ENCODE results near the gene ARID3A. TPM values are rescaled to one million over a fixed set of nuclear protein-coding genes. Genes with fewer than 3 reads are reported as not detected.

ARID3A gene
- total and polyA plus RNA-seq, 2 of the 13 experiments (the other 11 are each of a cell fraction or from before 2014, with no cell fraction given): 71.3 to 77.9 TPM

DNA sequence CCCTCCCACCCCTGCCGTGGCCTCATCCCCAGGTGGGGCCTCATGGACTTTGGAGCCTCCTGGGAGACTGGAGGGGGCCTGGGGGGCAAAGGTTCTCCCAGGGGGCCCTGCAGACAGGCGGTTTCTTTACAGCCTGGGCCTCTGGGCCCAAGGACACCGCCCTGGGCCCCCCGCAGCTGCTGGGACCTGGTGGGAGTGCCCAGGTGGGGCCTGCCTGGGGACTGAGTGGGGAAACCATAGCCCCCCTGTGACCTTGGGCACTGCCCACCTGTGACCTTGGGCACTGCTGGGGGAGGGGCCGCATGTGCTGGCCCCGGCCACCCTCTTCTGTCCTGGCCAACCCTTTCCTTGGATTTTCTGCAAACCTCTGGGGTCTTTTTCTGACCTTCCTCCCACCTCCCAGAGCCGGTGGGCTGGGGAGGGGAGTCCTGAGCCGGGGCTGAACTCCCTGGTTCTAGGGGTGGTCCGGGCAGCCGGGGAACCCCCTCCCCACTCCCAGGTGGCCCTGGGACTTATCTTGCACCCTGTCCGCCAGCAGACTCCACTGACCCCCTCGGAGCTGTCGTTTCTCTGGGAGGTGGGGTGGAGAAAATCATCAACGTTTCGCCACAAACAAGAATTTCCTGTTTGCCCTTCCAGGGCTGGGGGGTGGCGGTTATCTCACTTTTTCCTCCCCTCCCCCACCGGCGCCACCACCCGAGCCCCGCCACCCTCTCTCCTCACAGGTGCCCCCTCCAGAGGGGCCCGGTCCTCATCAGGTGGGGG, 27.0 kb downstream of the ARID3A start (continued):
- TF ChIP-seq ZNF335 (CRISPR knock-in tag; IDR thresholded peaks at IDR 0.05): no peak; the same call in 1 of the 2 replicates
- 0 out of 2 replicates have a peak, but pooled peaks have one; percentile 75 for TF ChIP-seq ZFP37 (CRISPR knock-in tag; IDR thresholded peaks at IDR 0.05; ENCODE audit: borderline replicate concordance)
- TF ChIP-seq AFF4 (CRISPR knock-in tag; IDR thresholded peaks at IDR 0.05): peak; percentile 68; the same call in 1 of the 2 replicates
- TF ChIP-seq ZNF280B (CRISPR knock-in tag; IDR thresholded peaks at IDR 0.05; ENCODE audit: borderline replicate concordance): peak; percentile 69
- TF ChIP-seq MLXIP (CRISPR knock-in tag; IDR thresholded peaks at IDR 0.05; ENCODE audit: borderline replicate concordance): no peak
- TF ChIP-seq SALL1 (CRISPR knock-in tag; IDR thresholded peaks at IDR 0.05): peak; percentile 82
- peak; percentile 98 for TF ChIP-seq KLF12 (CRISPR knock-in tag; IDR thresholded peaks at IDR 0.05; ENCODE audit: borderline replicate concordance)
- no peak for TF ChIP-seq ZNF253 (CRISPR knock-in tag; IDR thresholded peaks at IDR 0.05; ENCODE audit: borderline replicate concordance)
- 0 out of 2 replicates have a peak, but pooled peaks have one; percentile 61 for TF ChIP-seq GZF1 (CRISPR knock-in tag; IDR thresholded peaks at IDR 0.05)
- TF ChIP-seq SRF (IDR thresholded peaks at IDR 0.05; ENCODE audit: low read depth, low read length): peak; percentile 42; the same call in 1 of the 2 replicates
- peak; percentile 78 for TF ChIP-seq ZNF205 (CRISPR knock-in tag; IDR thresholded peaks at IDR 0.05)
- TF ChIP-seq ZNF230 (CRISPR knock-in tag; IDR thresholded peaks at IDR 0.05): no peak
- peak; percentile 93 for TF ChIP-seq SKI (IDR thresholded peaks at IDR 0.05; ENCODE audit: partially characterized antibody)
- TF ChIP-seq, protein P1, sequence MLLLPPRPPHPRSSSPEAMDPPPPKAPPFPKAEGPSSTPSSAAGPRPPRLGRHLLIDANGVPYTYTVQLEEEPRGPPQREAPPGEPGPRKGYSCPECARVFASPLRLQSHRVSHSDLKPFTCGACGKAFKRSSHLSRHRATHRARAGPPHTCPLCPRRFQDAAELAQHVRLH (CRISPR knock-in tag; IDR thresholded peaks at IDR 0.05; ENCODE audit: borderline replicate concordance, low read depth): peak; percentile 77
- TF ChIP-seq E2F1 (CRISPR knock-in tag; IDR thresholded peaks at IDR 0.05): peak; percentile 58; the same call in 1 of the 2 replicates
- TF ChIP-seq ZFP36L1 (CRISPR knock-in tag; IDR thresholded peaks at IDR 0.05): peak; percentile 68; the same call in 1 of the 2 replicates
- peak; percentile 95 for TF ChIP-seq ZSCAN25 (CRISPR knock-in tag; IDR thresholded peaks at IDR 0.05)
- TF ChIP-seq ESRRA (CRISPR knock-in tag; IDR thresholded peaks at IDR 0.05; ENCODE audit: low read depth): peak; percentile 100
- peak; percentile 77 for TF ChIP-seq FOXO1 (CRISPR knock-in tag; IDR thresholded peaks at IDR 0.05)

Data from HepG2 (cell line).